Osteoblast (primary cell): ENCODE measurements around the gene ABCB8. TPM values are rescaled to one million over a fixed set of nuclear protein-coding genes. Genes with fewer than 3 reads are reported as not detected.

Experiments used
- DNase-seq: peaks from one replicate; pipeline ENCODE4 v3.0.0; 2011; ENCODE audit warnings: low spot score, mixed read lengths; ENCODE audit not compliant: insufficient read length; ENCODE audit errors: missing footprints
- H2AFZ ChIP-seq: 2 replicates; pipeline ENCODE4 v1.6.0; 2011; ENCODE audit warnings: mild to moderate bottlenecking, low read length
- H3K27ac ChIP-seq: 2 replicates; pipeline ENCODE4 v1.5.1; 2011; ENCODE audit warnings: mild to moderate bottlenecking, low read depth, low read length, moderate library complexity
- H3K27me3 ChIP-seq: 2 replicates; pipeline ENCODE4 v1.6.0; 2012; ENCODE audit warnings: mild to moderate bottlenecking, control low read depth, inconsistent platforms, low read length, moderate library complexity; ENCODE audit not compliant: insufficient read depth
- H3K36me3 ChIP-seq: 2 replicates; pipeline ENCODE4 v1.5.1; 2011; ENCODE audit warnings: mild to moderate bottlenecking, low read length, control low read depth, moderate library complexity; ENCODE audit not compliant: insufficient read depth
- H3K4me1 ChIP-seq: 2 replicates; pipeline ENCODE4 v1.5.1; 2011; ENCODE audit warnings: mild to moderate bottlenecking, low read length, control low read depth, moderate library complexity; ENCODE audit not compliant: insufficient read depth
- H3K4me2 ChIP-seq: 2 replicates; pipeline ENCODE4 v1.6.0; 2011; ENCODE audit warnings: mild to moderate bottlenecking, low read length; ENCODE audit not compliant: insufficient read depth
- H3K4me3 ChIP-seq: fragments of 200-600 bp; sonication (generic); 3 replicates; pipeline ENCODE4 v1.5.1; 2012; ENCODE audit warnings: mild to moderate bottlenecking, low read length, inconsistent platforms; ENCODE audit not compliant: insufficient read depth
- H3K79me2 ChIP-seq: 2 replicates; pipeline ENCODE4 v1.6.0; 2012; ENCODE audit warnings: mild to moderate bottlenecking, low read length, control low read depth, inconsistent platforms; ENCODE audit not compliant: insufficient read depth
- H3K9me3 ChIP-seq: 2 replicates; pipeline ENCODE4 v1.5.1; 2011; ENCODE audit warnings: low read depth, low read length, control low read depth
- H4K20me1 ChIP-seq: 2 replicates; pipeline ENCODE4 v1.6.0; 2012; ENCODE audit warnings: mild to moderate bottlenecking, low read length, control low read depth; ENCODE audit not compliant: insufficient read depth
- total RNA-seq: library from RNA; depleted of rRNA; stranded (reverse); fragments of >200 nt; gene quantifications from 2 replicates; pipeline ENCODE4 v1.2.3, GENCODE V29; 2012
- TF ChIP-seq, protein P1 (sequence below): IDR thresholded peaks from 2 replicates; pipeline ENCODE4 v1.5.1; 2011; ENCODE audit warnings: mild to moderate bottlenecking, low read depth, low read length, moderate library complexity; ENCODE audit errors: extremely low read depth

ABCB8 gene
- total RNA-seq, 1 donor: 32.6 TPM

DNA sequence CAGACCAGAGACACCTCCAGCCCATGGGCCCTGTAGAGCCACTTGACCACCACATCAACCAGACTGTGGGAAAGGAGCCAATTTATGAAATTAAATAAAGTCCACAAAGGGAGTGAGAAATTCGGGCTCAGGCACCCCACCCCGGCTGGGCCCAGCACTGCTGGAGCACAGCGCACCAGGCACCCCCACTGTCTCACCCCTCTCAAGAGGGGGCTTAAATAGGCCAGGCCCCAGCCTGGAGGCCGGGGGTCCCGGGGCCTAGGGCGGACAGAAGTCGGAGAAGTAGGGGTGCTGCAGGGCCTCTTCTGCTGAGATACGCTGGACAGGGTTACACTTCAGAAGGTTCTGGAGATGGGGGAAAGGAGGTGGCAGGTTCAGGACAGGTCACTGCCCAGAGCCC, 25.5 kb downstream of the ABCB8 start:
- Histone ChIP-seq H2AFZ (no peak overlapping the region), H3K4me2 (no peak overlapping the region), H3K36me3 (peaks cover 4% of the 10 kb centered on the region), H4K20me1 (peaks cover 6% of the 10 kb centered on the region), H3K27ac (no peak overlapping the region), H3K79me2 (no peaks in the 10 kb centered on the region), H3K4me1 (peaks cover 18% of the 10 kb centered on the region), H3K27me3 (no peaks in the 10 kb centered on the region), H3K9me3 (no peaks in the 10 kb centered on the region), H3K4me3 (no peak overlapping the region)
- TF ChIP-seq, protein P1, sequence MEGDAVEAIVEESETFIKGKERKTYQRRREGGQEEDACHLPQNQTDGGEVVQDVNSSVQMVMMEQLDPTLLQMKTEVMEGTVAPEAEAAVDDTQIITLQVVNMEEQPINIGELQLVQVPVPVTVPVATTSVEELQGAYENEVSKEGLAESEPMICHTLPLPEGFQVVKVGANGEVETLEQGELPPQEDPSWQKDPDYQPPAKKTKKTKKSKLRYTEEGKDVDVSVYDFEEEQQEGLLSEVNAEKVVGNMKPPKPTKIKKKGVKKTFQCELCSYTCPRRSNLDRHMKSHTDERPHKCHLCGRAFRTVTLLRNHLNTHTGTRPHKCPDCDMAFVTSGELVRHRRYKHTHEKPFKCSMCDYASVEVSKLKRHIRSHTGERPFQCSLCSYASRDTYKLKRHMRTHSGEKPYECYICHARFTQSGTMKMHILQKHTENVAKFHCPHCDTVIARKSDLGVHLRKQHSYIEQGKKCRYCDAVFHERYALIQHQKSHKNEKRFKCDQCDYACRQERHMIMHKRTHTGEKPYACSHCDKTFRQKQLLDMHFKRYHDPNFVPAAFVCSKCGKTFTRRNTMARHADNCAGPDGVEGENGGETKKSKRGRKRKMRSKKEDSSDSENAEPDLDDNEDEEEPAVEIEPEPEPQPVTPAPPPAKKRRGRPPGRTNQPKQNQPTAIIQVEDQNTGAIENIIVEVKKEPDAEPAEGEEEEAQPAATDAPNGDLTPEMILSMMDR: no peak
- DNase-seq: no peak

DNA sequence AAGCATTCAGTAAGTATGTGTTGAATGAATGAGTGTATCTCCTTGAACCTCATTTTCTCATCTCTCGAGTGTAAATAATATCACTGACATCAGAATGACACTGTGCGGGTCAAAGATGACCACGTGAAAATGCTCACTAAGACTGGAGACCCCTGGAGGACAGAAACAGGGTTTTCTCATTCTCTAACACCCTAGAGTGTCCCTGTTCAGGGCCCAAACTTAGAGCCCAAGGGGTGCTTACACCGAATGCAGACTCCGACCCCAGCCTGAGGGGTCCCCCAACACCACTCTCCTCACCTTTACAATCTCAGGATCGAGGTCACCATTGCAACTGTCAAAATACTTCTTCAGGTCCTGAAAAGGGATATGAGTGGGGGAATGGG, 28.0 kb downstream of the ABCB8 start:
- Histone ChIP-seq H3K9me3 (no peaks in the 10 kb centered on the region), H3K27me3 (no peaks in the 10 kb centered on the region), H3K27ac (no peak overlapping the region), H2AFZ (no peak overlapping the region), H3K36me3 (peaks cover 4% of the 10 kb centered on the region), H3K4me2 (no peak overlapping the region), H4K20me1 (peaks cover 16% of the 10 kb centered on the region), H3K4me3 (no peak overlapping the region), H3K79me2 (peaks cover 14% of the 10 kb centered on the region), H3K4me1 (peaks cover 33% of the 10 kb centered on the region)
- no peak for DNase-seq
- TF ChIP-seq, protein P1: no peak

DNA sequence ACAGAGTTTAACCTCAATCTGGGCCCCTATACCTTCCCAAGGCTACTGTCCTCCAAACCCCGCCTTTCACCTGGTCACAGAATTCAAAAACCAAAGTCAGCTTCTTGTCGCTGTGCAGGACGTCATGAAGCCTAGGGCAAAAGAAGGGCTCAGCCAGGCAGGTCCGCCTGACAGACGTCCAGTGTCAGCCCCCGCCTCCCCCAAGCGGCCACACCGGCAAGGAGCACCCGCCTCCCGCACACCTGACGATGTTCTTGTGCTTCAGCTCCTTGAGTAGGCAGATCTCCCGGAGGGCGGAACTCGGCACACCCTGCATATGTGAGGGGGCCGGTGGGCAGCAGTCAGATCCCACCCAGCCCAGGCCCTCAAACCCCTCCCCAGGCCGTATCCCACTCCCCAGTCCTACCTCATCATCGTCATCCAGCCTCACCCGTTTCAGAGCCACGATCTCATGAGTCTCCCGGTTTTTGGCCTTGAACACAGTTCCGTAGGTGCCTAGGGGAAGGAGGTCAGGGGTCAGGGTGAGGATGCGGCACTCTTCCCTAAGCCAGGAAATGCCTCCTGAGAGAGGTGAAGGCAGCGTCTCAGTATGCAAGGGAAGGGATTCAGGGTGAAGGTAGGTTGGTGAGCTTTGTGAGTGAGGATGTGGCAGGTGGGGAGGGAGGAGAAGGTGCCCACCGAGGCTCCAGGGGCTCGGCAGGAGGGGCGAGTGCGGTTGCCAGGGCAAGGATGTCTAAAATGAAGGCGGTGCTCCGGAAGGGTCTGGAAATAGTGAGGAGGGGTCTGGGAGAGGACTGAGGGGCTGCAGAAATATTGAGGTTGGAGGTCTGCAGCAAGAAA, 28.6 kb downstream of the ABCB8 start:
- Histone ChIP-seq H3K27ac (no peak overlapping the region), H3K36me3 (peaks cover 4% of the 10 kb centered on the region), H4K20me1 (peaks cover 19% of the 10 kb centered on the region), H3K27me3 (no peaks in the 10 kb centered on the region), H3K79me2 (peaks cover 20% of the 10 kb centered on the region), H3K9me3 (no peaks in the 10 kb centered on the region), H3K4me1 (peaks cover 39% of the 10 kb centered on the region), H3K4me2 (peak overlapping the region; percentile 100), H2AFZ (peak overlapping the region; percentile 53), H3K4me3 (peak overlapping the region; percentile 91)
- TF ChIP-seq, protein P1: no peak
- peak; percentile 72 for DNase-seq

DNA sequence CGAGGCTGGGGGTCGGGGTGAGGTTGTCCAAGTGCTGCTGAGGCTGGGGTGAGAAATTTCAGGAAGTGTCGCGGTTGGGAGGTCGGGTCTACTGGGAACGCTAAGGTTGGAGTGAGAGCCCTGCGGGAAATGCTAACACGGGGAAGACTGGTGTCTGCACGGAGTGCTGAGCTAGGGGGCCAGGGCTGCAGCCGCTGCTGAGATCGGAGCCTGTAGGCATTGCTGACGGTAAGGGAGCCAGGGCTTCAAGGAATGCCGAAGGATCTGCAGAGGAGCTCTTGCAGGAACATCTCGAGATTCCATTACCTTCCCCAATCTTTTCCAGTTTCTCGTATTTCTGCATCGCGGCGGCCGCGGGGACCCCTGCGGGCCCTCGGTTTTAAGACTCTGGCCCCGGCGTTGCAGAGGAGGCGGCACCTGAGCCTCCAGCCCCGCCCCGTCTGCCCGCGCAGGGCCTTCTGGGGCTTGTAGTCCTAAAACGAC, 29.3 kb downstream of the ABCB8 start, which contains the start of gene CDK5:
Gene CDK5 (minus strand): TSS at position 392 of the 483 bp plus-strand sequence. CDS start 49 bp downstream, at position 343.
- peak within 1 kb of the TSS; percentile 91 for H3K4me3 ChIP-seq
- H4K20me1 ChIP-seq: peaks cover 17% of the 10 kb centered on the region
- peak; percentile 96 for DNase-seq
- peaks cover 45% of the 10 kb centered on the region for H3K4me1 ChIP-seq
- H3K79me2 ChIP-seq: peaks cover 27% of the 10 kb centered on the region
- TF ChIP-seq, protein P1: no peak
- peak within 1 kb of the TSS; percentile 100 for H3K4me2 ChIP-seq
- H3K36me3 ChIP-seq: peaks cover 4% of the 10 kb centered on the region
- H3K27ac ChIP-seq: peak within 1 kb of the TSS; percentile 93
- no peaks in the 10 kb centered on the region for H3K27me3 ChIP-seq
- H3K9me3 ChIP-seq: no peaks in the 10 kb centered on the region
- peak within 1 kb of the TSS; percentile 93 for H2AFZ ChIP-seq
